A673 (cell line): ENCODE results near the gene SPTLC3.

Experiments used
- CTCF ChIP-seq: fragments of 300-800, 200-600 bp; sonication (generic); conservative IDR thresholded peaks from 2 replicates; pipeline ENCODE4 v1.5.1; 2017; ENCODE audit warnings: low read depth, mild to moderate bottlenecking, antibody characterized with exemption, low read length, moderate library complexity, mixed read lengths
- EZH2 ChIP-seq: fragments of 200-600 bp; sonication (generic); IDR thresholded peaks from 2 replicates; pipeline ENCODE4 v1.6.1; 2017; ENCODE audit warnings: borderline replicate concordance, low read depth, mild to moderate bottlenecking, mixed read lengths, antibody characterized with exemption, low read length; ENCODE audit not compliant: poor library complexity, severe bottlenecking

DNA sequence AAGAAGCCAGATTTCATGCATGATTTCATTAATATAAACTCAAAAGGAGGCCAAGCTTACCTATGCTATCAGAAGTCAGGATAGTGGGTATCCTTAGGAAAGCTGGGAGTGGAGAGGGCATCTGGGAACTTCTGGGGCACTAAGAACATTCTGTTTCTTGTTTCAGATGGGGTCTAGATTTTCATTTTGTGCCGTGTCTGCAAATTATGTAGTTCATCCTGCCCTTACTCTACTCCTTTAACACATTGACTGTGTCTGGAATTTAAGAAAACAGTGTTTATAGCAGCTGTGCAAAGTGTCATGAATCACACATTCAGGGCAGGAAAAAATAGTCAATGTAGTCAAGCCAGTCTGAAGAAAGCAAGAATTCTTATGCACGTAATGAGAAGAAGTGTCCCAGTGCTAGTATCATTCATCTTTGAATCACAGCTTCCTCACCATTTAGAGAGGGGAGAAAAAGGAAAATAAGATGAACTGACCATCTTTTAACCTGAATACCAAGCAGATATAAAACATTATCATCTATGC is 11.6 kb upstream of the SPTLC3 start:
- TF ChIP-seq CTCF (no peak), EZH2 (no peak)
